ENCODE results near the gene VPS26C. TPM values are rescaled to one million over a fixed set of nuclear protein-coding genes. Genes with fewer than 3 reads are reported as not detected.

The VPS26C gene
- total and polyA plus RNA-seq, 2 of the 13 experiments (the other 11 are each of a cell fraction or from before 2014, with no cell fraction given), result 30.3 to 39.7 TPM

GRCh38 chr21:37267269-37268185 lies at the start of gene VPS26C (continued):
- TF ChIP-seq MED13 (CRISPR knock-in tag; IDR thresholded peaks at IDR 0.05) (no peak), TFAP4 (IDR thresholded peaks at IDR 0.05; ENCODE audit: borderline replicate concordance, low read depth) (peak; percentile 95), NKX3-1 (CRISPR knock-in tag; IDR thresholded peaks at IDR 0.05) (no peak), USF2 (IDR thresholded peaks at IDR 0.05; ENCODE audit: low read depth, low read length) (peak; percentile 91), USF2 (CRISPR knock-in tag; IDR thresholded peaks at IDR 0.05; ENCODE audit: borderline replicate concordance) (peak; percentile 96), PPARG (CRISPR knock-in tag; conservative IDR thresholded peaks at IDR 0.05) (no peak), CERS6 (CRISPR knock-in tag; IDR thresholded peaks at IDR 0.05) (no peak), NFAT5 (CRISPR knock-in tag; IDR thresholded peaks at IDR 0.05) (no peak; the same call in none of the 2 replicates), ATF3 (CRISPR knock-in tag; IDR thresholded peaks at IDR 0.05) (no peak), MZF1 (CRISPR knock-in tag; IDR thresholded peaks at IDR 0.05; ENCODE audit: borderline replicate concordance) (no peak), PHF5A (CRISPR knock-in tag; IDR thresholded peaks at IDR 0.05; ENCODE audit: low read depth, unreplicated experiment) (no peak), ZNF740 (CRISPR knock-in tag; IDR thresholded peaks at IDR 0.05) (no peak), SYNCRIP (IDR thresholded peaks at IDR 0.05; ENCODE audit: insufficient read depth, low read depth, low read length) (no peak), ARHGAP35 (CRISPR knock-in tag; IDR thresholded peaks at IDR 0.05; ENCODE audit: borderline replicate concordance) (no peak; the same call in 1 of the 2 replicates), ZNF878 (CRISPR knock-in tag; IDR thresholded peaks at IDR 0.05) (peak; percentile 36; the same call in 1 of the 2 replicates)

Measured in HepG2 (cell line).